Activated naive CD4-positive, alpha-beta T cell treated with anti-CD3 and anti-CD28 coated beads, Interleukin-2, amount 50 U/mL, for 24 hours (primary cell): ENCODE results near the gene PSENEN.

ENCODE experiments used
- H3K27ac Mint-ChIP-seq: one replicate; pipeline ENCODE4 v1.8.0; 2021; ENCODE audit warnings: mild to moderate bottlenecking, mixed read lengths
- H3K27me3 Mint-ChIP-seq: one replicate; pipeline ENCODE4 v1.8.0; 2021; ENCODE audit warnings: mixed read lengths
- H3K36me3 Mint-ChIP-seq: one replicate; pipeline ENCODE4 v1.8.0; 2021; ENCODE audit warnings: mixed read lengths
- H3K4me1 Mint-ChIP-seq: one replicate; pipeline ENCODE4 v1.8.0; 2021; ENCODE audit warnings: mixed read lengths
- H3K4me3 Mint-ChIP-seq: one replicate; pipeline ENCODE4 v1.8.0; 2021; ENCODE audit warnings: mild to moderate bottlenecking, mixed read lengths
- H3K9me3 Mint-ChIP-seq: one replicate; pipeline ENCODE4 v1.8.0; 2021; ENCODE audit warnings: mixed read lengths

Gene PSENEN

GRCh38 chr19:35738887-35739229, 6.6 kb upstream of the PSENEN start:
- Mint-ChIP-seq H3K9me3 (no peaks in the 10 kb centered on the region), H3K4me3 (no peak overlapping the region), H3K4me1 (peaks cover 59% of the 10 kb centered on the region), H3K27ac (no peak overlapping the region), H3K36me3 (peaks cover 4% of the 10 kb centered on the region), H3K27me3 (no peaks in the 10 kb centered on the region)

GRCh38 chr19:35739275-35740107, 6.0 kb upstream of the PSENEN start:
- no peaks in the 10 kb centered on the region for H3K9me3 Mint-ChIP-seq
- H3K27ac Mint-ChIP-seq = peak overlapping the region; percentile 81
- peaks cover 4% of the 10 kb centered on the region for H3K36me3 Mint-ChIP-seq
- H3K4me1 Mint-ChIP-seq = peaks cover 59% of the 10 kb centered on the region
- H3K27me3 Mint-ChIP-seq = no peaks in the 10 kb centered on the region
- peak overlapping the region; percentile 90 for H3K4me3 Mint-ChIP-seq

GRCh38 chr19:35740108-35740422, 5.4 kb upstream of the PSENEN start:
- peak overlapping the region; percentile 90 for H3K4me3 Mint-ChIP-seq

GRCh38 chr19:35740423-35741202, 4.8 kb upstream of the PSENEN start:
- Mint-ChIP-seq H3K9me3 (no peaks in the 10 kb centered on the region), H3K4me1 (peaks cover 60% of the 10 kb centered on the region), H3K36me3 (peaks cover 3% of the 10 kb centered on the region), H3K4me3 (peak overlapping the region; percentile 90), H3K27me3 (no peaks in the 10 kb centered on the region), H3K27ac (peak overlapping the region; percentile 93)

More at GRCh38 chr19:35740108-35740422, 5.4 kb upstream of the PSENEN start:
- H3K36me3 Mint-ChIP-seq = peaks cover 4% of the 10 kb centered on the region
- H3K9me3 Mint-ChIP-seq = no peaks in the 10 kb centered on the region
- peaks cover 60% of the 10 kb centered on the region for H3K4me1 Mint-ChIP-seq
- H3K27me3 Mint-ChIP-seq = no peaks in the 10 kb centered on the region
- no peak overlapping the region for H3K27ac Mint-ChIP-seq

- H3K27me3 Mint-ChIP-seq = no peaks in the 10 kb centered on the region
- H3K4me3 Mint-ChIP-seq = peak overlapping the region; percentile 90
- peaks cover 2% of the 10 kb centered on the region for H3K36me3 Mint-ChIP-seq
- peak overlapping the region; percentile 93 for H3K27ac Mint-ChIP-seq
- H3K4me1 Mint-ChIP-seq = peaks cover 63% of the 10 kb centered on the region
- H3K9me3 Mint-ChIP-seq = no peaks in the 10 kb centered on the region
These were observed 4.3 kb upstream of the PSENEN start for GRCh38 chr19:35741203-35741515.

GRCh38 chr19:35742121-35742724, 3.2 kb upstream of the PSENEN start, which contains the start of gene IGFLR1:
Gene IGFLR1, minus strand, starts transcription at chr19:35742452. Its CDS starts 1,272 bp downstream, at chr19:35741180.
- Mint-ChIP-seq H3K27ac (peak within 1 kb of the TSS; percentile 99), H3K36me3 (peaks cover 2% of the 10 kb centered on the region), H3K4me1 (peaks cover 60% of the 10 kb centered on the region), H3K9me3 (no peaks in the 10 kb centered on the region), H3K4me3 (peak within 1 kb of the TSS; percentile 89), H3K27me3 (no peaks in the 10 kb centered on the region)

GRCh38 chr19:35743640-35744429, 1.6 kb upstream of the PSENEN start:
- Mint-ChIP-seq H3K36me3 (peaks cover 2% of the 10 kb centered on the region), H3K4me1 (peaks cover 65% of the 10 kb centered on the region), H3K4me3 (peak overlapping the region; percentile 91)

GRCh38 chr19:35744430-35745327, 772 bp upstream of the PSENEN start:
- peaks cover 2% of the 10 kb centered on the region for H3K36me3 Mint-ChIP-seq
- H3K27ac Mint-ChIP-seq = peak overlapping the region; percentile 97
- H3K27me3 Mint-ChIP-seq = no peaks in the 10 kb centered on the region
- peak overlapping the region; percentile 91 for H3K4me3 Mint-ChIP-seq
- peaks cover 70% of the 10 kb centered on the region for H3K4me1 Mint-ChIP-seq
- H3K9me3 Mint-ChIP-seq = no peaks in the 10 kb centered on the region

More at GRCh38 chr19:35743640-35744429, 1.6 kb upstream of the PSENEN start:
- H3K27ac Mint-ChIP-seq = peak overlapping the region; percentile 97
- H3K27me3 Mint-ChIP-seq = no peaks in the 10 kb centered on the region
- no peaks in the 10 kb centered on the region for H3K9me3 Mint-ChIP-seq

GRCh38 chr19:35746087-35746462, 624 bp downstream of the PSENEN start:
- no peaks in the 10 kb centered on the region for H3K9me3 Mint-ChIP-seq
- H3K36me3 Mint-ChIP-seq = peaks cover 2% of the 10 kb centered on the region
- H3K4me3 Mint-ChIP-seq = peak overlapping the region; percentile 91
- peaks cover 64% of the 10 kb centered on the region for H3K4me1 Mint-ChIP-seq
- H3K27ac Mint-ChIP-seq = peak overlapping the region; percentile 97
- H3K27me3 Mint-ChIP-seq = no peaks in the 10 kb centered on the region

- H3K27me3 Mint-ChIP-seq = no peaks in the 10 kb centered on the region
These were observed 1.1 kb downstream of the PSENEN start for GRCh38 chr19:35746531-35746930.

GRCh38 chr19:35748106-35749020, 2.9 kb downstream of the PSENEN start, which contains the start of gene LIN37:
Gene LIN37, plus strand, starts transcription at chr19:35748576. Its CDS starts 149 bp downstream, at chr19:35748725.
- Mint-ChIP-seq H3K4me3 (peak within 1 kb of the TSS; percentile 98), H3K27me3 (no peaks in the 10 kb centered on the region), H3K36me3 (peaks cover 1% of the 10 kb centered on the region), H3K4me1 (peaks cover 51% of the 10 kb centered on the region), H3K9me3 (no peaks in the 10 kb centered on the region), H3K27ac (peak within 1 kb of the TSS; percentile 96)

More at GRCh38 chr19:35746531-35746930, 1.1 kb downstream of the PSENEN start:
- H3K9me3 Mint-ChIP-seq = no peaks in the 10 kb centered on the region
- H3K36me3 Mint-ChIP-seq = peaks cover 2% of the 10 kb centered on the region
- peak overlapping the region; percentile 91 for H3K4me3 Mint-ChIP-seq
- H3K4me1 Mint-ChIP-seq = peaks cover 63% of the 10 kb centered on the region
- H3K27ac Mint-ChIP-seq = peak overlapping the region; percentile 91

GRCh38 chr19:35750167-35750566, 4.7 kb downstream of the PSENEN start:
- H3K27ac Mint-ChIP-seq = no peak overlapping the region
- no peaks in the 10 kb centered on the region for H3K9me3 Mint-ChIP-seq
- peak overlapping the region; percentile 30 for H3K4me3 Mint-ChIP-seq
- H3K27me3 Mint-ChIP-seq = peaks cover 3% of the 10 kb centered on the region
- H3K4me1 Mint-ChIP-seq = peaks cover 43% of the 10 kb centered on the region
- H3K36me3 Mint-ChIP-seq = peaks cover 4% of the 10 kb centered on the region

- peaks cover 39% of the 10 kb centered on the region for H3K4me1 Mint-ChIP-seq
- no peaks in the 10 kb centered on the region for H3K9me3 Mint-ChIP-seq
These were observed 6.6 kb downstream of the PSENEN start for GRCh38 chr19:35751839-35752745.

More at GRCh38 chr19:35751839-35752745, 6.6 kb downstream of the PSENEN start:
- H3K27ac Mint-ChIP-seq = no peak overlapping the region
- peaks cover 4% of the 10 kb centered on the region for H3K36me3 Mint-ChIP-seq
- H3K4me3 Mint-ChIP-seq = no peak overlapping the region
- H3K27me3 Mint-ChIP-seq = peaks cover 5% of the 10 kb centered on the region
